Neural progenitor cell (in vitro differentiated cells): Measurements from ENCODE around the gene EVA1A. TPM values are rescaled to one million over a fixed set of nuclear protein-coding genes. Genes with fewer than 3 reads are reported as not detected.

ENCODE experiments used
- DNase-seq: peaks from one replicate; pipeline ENCODE4 v3.0.0-alpha.2; 2016; ENCODE audit warnings: low spot score
- H2AFZ ChIP-seq: fragments of 200-600 bp; sonication (generic); replicated peaks from 2 replicates; pipeline ENCODE4 v1.6.1; 2016; ENCODE audit warnings: antibody characterized with exemption
- H3F3A ChIP-seq: fragments of 200-600 bp; sonication (generic); 2 replicates; pipeline ENCODE4 v1.6.1; 2016; ENCODE audit warnings: antibody characterized with exemption, low read depth
- H3K27ac ChIP-seq: fragments of 200-600 bp; sonication (generic); 2 replicates; pipeline ENCODE4 v1.5.1; 2016; ENCODE audit warnings: mild to moderate bottlenecking
- H3K27me3 ChIP-seq: fragments of 200-600 bp; sonication (generic); 2 replicates; pipeline ENCODE4 v1.6.1; 2016; ENCODE audit warnings: mild to moderate bottlenecking, moderate library complexity
- H3K36me3 ChIP-seq: fragments of 200-600 bp; sonication (generic); 2 replicates; pipeline ENCODE4 v1.5.1; 2016
- H3K4me1 ChIP-seq: fragments of 200-600 bp; sonication (generic); 2 replicates; pipeline ENCODE4 v1.6.1; 2016; ENCODE audit warnings: mixed run types
- H3K4me2 ChIP-seq: fragments of 200-600 bp; sonication (generic); 2 replicates; pipeline ENCODE4 v1.6.1; 2016
- H3K4me3 ChIP-seq: fragments of 200-600 bp; sonication (generic); 2 replicates; pipeline ENCODE4 v1.5.1; 2016
- H3K79me2 ChIP-seq: fragments of 200-600 bp; sonication (generic); 2 replicates; pipeline ENCODE4 v1.6.1; 2016; ENCODE audit warnings: low read depth
- H3K9ac ChIP-seq: fragments of 200-600 bp; sonication (generic); 2 replicates; pipeline ENCODE4 v1.6.1; 2016
- H3K9me3 ChIP-seq: fragments of 200-600 bp; sonication (generic); 2 replicates; pipeline ENCODE4 v1.5.1; 2016; ENCODE audit warnings: low read depth
- H4K20me1 ChIP-seq: fragments of 200-600 bp; sonication (generic); 2 replicates; pipeline ENCODE4 v1.6.1; 2016; ENCODE audit warnings: low read depth
- H3K27ac Mint-ChIP-seq: 3 replicates; pipeline ENCODE4 v1.8.0; 2021; ENCODE audit warnings: mixed read lengths
- H3K27me3 Mint-ChIP-seq: 2 replicates; pipeline ENCODE4 v1.8.0; 2022; ENCODE audit warnings: low read depth, mild to moderate bottlenecking, inconsistent platforms, moderate library complexity, mixed read lengths; ENCODE audit not compliant: insufficient read depth
- H3K36me3 Mint-ChIP-seq: 3 replicates; pipeline ENCODE4 v1.8.0; 2021; ENCODE audit warnings: mixed read lengths
- H3K4me1 Mint-ChIP-seq: 3 replicates; pipeline ENCODE4 v1.8.0; 2021; ENCODE audit warnings: mixed read lengths
- H3K4me3 Mint-ChIP-seq: 3 replicates; pipeline ENCODE4 v1.8.0; 2021; ENCODE audit warnings: mild to moderate bottlenecking, moderate library complexity, mixed read lengths
- H3K9me3 Mint-ChIP-seq: 3 replicates; pipeline ENCODE4 v1.8.0; 2020; ENCODE audit warnings: mixed read lengths
- CTCF ChIP-seq: fragments of 200-600 bp; sonication (generic); IDR thresholded peaks from 2 replicates; pipeline ENCODE4 v1.5.1; 2017; ENCODE audit warnings: antibody characterized with exemption, mild to moderate bottlenecking
- EZH2 ChIP-seq: fragments of 200-600 bp; sonication (generic); IDR thresholded peaks from 2 replicates; pipeline ENCODE4 v1.6.1; 2017; ENCODE audit warnings: antibody characterized with exemption, mild to moderate bottlenecking, moderate library complexity
- EZH2phosphoT487 ChIP-seq: fragments of 200-600 bp; sonication (generic); IDR thresholded peaks from 2 replicates; pipeline ENCODE4 v1.6.1; 2017; ENCODE audit warnings: antibody characterized with exemption
- total RNA-seq: library from RNA; depleted of rRNA; stranded (reverse); fragments of >200 nt; gene quantifications from 2 replicates; pipeline ENCODE4 v1.2.3, GENCODE V29; 2015; ENCODE audit warnings: low replicate concordance

EVA1A gene
- total RNA-seq, 1 donor from 2014 or later = 2.8 TPM

GRCh38 chr2:75513616-75514170 lies 47.0 kb downstream of the EVA1A start:
- H3K27ac ChIP-seq = no peak overlapping the region
- H3F3A ChIP-seq = no peaks in the 10 kb centered on the region
- H3K9ac ChIP-seq = no peak overlapping the region
- no peak overlapping the region for H3K4me3 ChIP-seq
- H3K79me2 ChIP-seq = no peaks in the 10 kb centered on the region
- H3K4me1 Mint-ChIP-seq = no peaks in the 10 kb centered on the region
- H3K4me1 ChIP-seq = no peaks in the 10 kb centered on the region
- H3K27me3 ChIP-seq = no peaks in the 10 kb centered on the region
- no peak for DNase-seq
- no peaks in the 10 kb centered on the region for H4K20me1 ChIP-seq
- peaks cover 8% of the 10 kb centered on the region for H3K9me3 Mint-ChIP-seq
- no peak overlapping the region for H3K27ac Mint-ChIP-seq
- H3K4me3 Mint-ChIP-seq = no peak overlapping the region
- no peaks in the 10 kb centered on the region for H3K27me3 Mint-ChIP-seq
- H3K9me3 ChIP-seq = peaks cover 4% of the 10 kb centered on the region
- no peak overlapping the region for H3K4me2 ChIP-seq
- no peak overlapping the region for H2AFZ ChIP-seq
- H3K36me3 Mint-ChIP-seq = peaks cover 15% of the 10 kb centered on the region
- TF ChIP-seq EZH2 (no peak), CTCF (no peak), EZH2phosphoT487 (no peak)
- no peaks in the 10 kb centered on the region for H3K36me3 ChIP-seq

GRCh38 chr2:75512455-75513212 lies 48.1 kb downstream of the EVA1A start:
- no peaks in the 10 kb centered on the region for H3K4me1 Mint-ChIP-seq
- no peak overlapping the region for H3K27ac Mint-ChIP-seq
- Histone ChIP-seq H3F3A (no peaks in the 10 kb centered on the region), H4K20me1 (no peaks in the 10 kb centered on the region), H3K9me3 (peaks cover 4% of the 10 kb centered on the region), H3K36me3 (no peaks in the 10 kb centered on the region), H3K4me3 (no peak overlapping the region), H3K27ac (no peak overlapping the region), H3K79me2 (no peaks in the 10 kb centered on the region), H3K27me3 (no peaks in the 10 kb centered on the region), H3K4me1 (no peaks in the 10 kb centered on the region), H3K4me2 (no peak overlapping the region), H3K9ac (no peak overlapping the region), H2AFZ (no peak overlapping the region)
- TF ChIP-seq EZH2phosphoT487 = no peak
- TF ChIP-seq EZH2 = no peak
- TF ChIP-seq CTCF = no peak
- no peaks in the 10 kb centered on the region for H3K27me3 Mint-ChIP-seq
- H3K9me3 Mint-ChIP-seq = peaks cover 8% of the 10 kb centered on the region
- H3K4me3 Mint-ChIP-seq = no peak overlapping the region
- no peak for DNase-seq
- peaks cover 17% of the 10 kb centered on the region for H3K36me3 Mint-ChIP-seq

GRCh38 chr2:75506101-75506697 lies 54.5 kb downstream of the EVA1A start:
- no peaks in the 10 kb centered on the region for H3K27me3 Mint-ChIP-seq
- H3K4me3 Mint-ChIP-seq = no peak overlapping the region
- H3K36me3 ChIP-seq = no peaks in the 10 kb centered on the region
- no peak overlapping the region for H3K4me2 ChIP-seq
- H3K9me3 ChIP-seq = no peaks in the 10 kb centered on the region
- H3K4me3 ChIP-seq = no peak overlapping the region
- no peaks in the 10 kb centered on the region for H3K4me1 Mint-ChIP-seq
- TF ChIP-seq CTCF = no peak
- H3K27ac Mint-ChIP-seq = no peak overlapping the region
- no peaks in the 10 kb centered on the region for H3K27me3 ChIP-seq
- no peaks in the 10 kb centered on the region for H3K9me3 Mint-ChIP-seq
- no peak overlapping the region for H3K27ac ChIP-seq
- H3K9ac ChIP-seq = no peak overlapping the region
- H3K36me3 Mint-ChIP-seq = peaks cover 2% of the 10 kb centered on the region
- H2AFZ ChIP-seq = no peak overlapping the region
- H4K20me1 ChIP-seq = no peaks in the 10 kb centered on the region
- H3F3A ChIP-seq = no peaks in the 10 kb centered on the region
- H3K79me2 ChIP-seq = no peaks in the 10 kb centered on the region
- H3K4me1 ChIP-seq = no peaks in the 10 kb centered on the region
- no peak for DNase-seq
